Activated effector memory CD4-positive, alpha-beta T cell treated with Interleukin-2 at 50 U/mL for 16 hours (primary cell): ENCODE data around the gene TMEM186.
A peak's percentile ranks its signal among the peaks of the same experiment; 100 is the strongest.
"Not testable (repeated sequence)": the region's sequence is repeated elsewhere in the genome, so short reads cannot be mapped to it uniquely, and the experiment has no call there.

Source experiments
- DNase-seq: peaks from one replicate; pipeline ENCODE4 v3.0.0-alpha.2; 2020

TMEM186 gene, protein sequence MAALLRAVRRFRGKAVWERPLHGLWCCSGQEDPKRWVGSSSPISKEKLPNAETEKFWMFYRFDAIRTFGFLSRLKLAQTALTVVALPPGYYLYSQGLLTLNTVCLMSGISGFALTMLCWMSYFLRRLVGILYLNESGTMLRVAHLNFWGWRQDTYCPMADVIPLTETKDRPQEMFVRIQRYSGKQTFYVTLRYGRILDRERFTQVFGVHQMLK

GRCh38 chr16:8797364-8798173, at the start of gene TMEM186, which contains the start of gene PMM2:
Gene TMEM186, minus strand, starts transcription at chr16:8797639. Its CDS starts 25 bp downstream, at chr16:8797614.
Gene PMM2, plus strand, starts transcription at chr16:8797839. Its CDS starts 44 bp downstream, at chr16:8797883.
- peak; percentile 93 for DNase-seq

- DNase-seq: no peak
These were observed 49.7 kb upstream of the TMEM186 start for GRCh38 chr16:8847145-8847544.

- DNase-seq: no peak
These were observed 49.0 kb upstream of the TMEM186 start for GRCh38 chr16:8846401-8846932.

DNA sequence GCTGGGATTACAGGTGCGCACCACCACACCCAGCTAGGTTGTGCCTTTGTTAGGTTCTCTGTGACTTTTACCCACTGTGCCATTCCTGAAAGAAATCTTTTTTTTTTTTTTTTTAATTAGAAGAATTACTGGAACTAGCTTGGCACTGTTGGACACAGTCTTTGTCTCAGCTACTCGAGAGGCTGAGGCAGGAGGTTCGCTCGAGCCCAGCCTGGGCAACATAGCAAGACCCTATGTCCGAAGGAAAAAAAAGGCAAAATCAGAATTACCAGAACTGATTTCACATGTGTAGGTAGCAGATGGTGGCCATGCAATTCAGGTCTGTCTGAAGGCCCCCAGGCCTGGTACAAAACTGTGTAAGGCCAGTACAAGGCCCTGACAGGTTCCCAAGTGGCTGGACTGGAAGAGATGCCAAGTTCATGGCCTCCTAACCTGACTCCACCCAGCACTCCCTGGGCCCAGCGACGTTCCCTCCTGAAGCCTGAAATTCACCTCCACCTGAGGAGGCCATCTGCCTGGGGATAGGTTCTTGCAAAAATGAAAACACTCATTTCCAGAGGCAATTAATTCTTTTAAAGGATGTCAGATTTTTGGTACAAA, 48.4 kb upstream of the TMEM186 start:
- DNase-seq: no peak

DNA sequence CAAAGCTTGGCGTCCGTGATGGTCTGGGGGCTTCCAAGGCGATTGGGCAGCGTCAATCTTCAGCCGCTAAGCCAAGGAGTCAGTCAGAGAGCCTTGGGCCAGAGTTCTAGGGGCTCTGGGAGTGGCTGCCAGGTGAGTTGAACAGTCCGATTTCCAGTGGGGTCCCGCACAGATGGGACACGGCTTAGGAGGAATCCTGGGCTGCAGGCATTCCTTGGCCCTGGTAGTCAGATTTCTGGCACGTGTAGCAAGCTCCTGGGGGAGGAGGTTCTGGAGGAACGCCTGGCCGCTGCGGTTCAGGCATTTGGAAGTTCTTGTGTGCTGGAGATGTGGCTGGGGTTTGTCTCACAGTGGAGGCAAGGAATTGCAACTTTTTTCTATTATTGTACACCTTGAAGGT, 45.9 kb upstream of the TMEM186 start:
- not testable (repeated sequence) for DNase-seq

GRCh38 chr16:8842016-8842415, 44.6 kb upstream of the TMEM186 start:
- not testable (repeated sequence) for DNase-seq

DNA sequence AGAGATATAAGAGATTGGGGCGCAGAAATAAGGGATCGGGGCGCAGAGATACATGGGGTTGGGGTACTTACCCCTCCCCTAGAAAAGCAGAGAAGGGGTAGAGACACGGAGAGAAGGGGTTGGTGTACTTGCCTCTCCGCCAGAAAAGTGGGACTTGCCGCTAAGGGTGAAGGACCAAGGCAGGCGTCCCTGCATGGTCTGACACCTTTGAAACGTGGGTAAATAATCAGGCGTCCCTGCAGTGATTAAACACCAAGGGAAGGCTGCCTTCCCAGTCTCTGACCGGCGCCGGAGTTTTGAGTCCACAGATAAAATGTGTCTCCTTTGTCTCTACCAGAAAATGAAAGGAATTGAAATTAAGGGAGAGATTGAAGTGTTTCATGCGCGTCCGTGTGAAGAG, 40.2 kb upstream of the TMEM186 start:
- not testable (repeated sequence) for DNase-seq

- DNase-seq: not testable (repeated sequence)
These were observed 39.4 kb upstream of the TMEM186 start for GRCh38 chr16:8836797-8837196.

DNA sequence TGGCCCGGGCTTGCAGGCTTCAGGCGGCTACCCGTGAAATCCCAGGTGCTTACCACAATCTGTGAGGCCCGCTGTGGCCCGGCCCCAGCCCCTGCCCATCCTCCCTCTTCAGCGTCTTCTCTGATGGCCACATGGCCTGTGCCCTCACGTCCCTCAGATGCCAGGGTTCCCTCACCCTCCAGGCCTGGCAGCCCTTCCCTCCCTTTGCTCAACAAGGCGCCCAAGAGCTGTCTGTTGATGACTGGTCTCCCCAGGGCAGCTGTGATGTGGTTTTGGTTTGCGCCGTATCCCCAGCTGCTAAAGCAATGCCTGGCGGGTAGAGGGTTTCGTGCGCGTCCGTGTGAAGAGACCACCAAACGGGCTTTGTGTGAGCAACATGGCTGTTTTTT, 35.3 kb upstream of the TMEM186 start:
- no peak for DNase-seq

DNA sequence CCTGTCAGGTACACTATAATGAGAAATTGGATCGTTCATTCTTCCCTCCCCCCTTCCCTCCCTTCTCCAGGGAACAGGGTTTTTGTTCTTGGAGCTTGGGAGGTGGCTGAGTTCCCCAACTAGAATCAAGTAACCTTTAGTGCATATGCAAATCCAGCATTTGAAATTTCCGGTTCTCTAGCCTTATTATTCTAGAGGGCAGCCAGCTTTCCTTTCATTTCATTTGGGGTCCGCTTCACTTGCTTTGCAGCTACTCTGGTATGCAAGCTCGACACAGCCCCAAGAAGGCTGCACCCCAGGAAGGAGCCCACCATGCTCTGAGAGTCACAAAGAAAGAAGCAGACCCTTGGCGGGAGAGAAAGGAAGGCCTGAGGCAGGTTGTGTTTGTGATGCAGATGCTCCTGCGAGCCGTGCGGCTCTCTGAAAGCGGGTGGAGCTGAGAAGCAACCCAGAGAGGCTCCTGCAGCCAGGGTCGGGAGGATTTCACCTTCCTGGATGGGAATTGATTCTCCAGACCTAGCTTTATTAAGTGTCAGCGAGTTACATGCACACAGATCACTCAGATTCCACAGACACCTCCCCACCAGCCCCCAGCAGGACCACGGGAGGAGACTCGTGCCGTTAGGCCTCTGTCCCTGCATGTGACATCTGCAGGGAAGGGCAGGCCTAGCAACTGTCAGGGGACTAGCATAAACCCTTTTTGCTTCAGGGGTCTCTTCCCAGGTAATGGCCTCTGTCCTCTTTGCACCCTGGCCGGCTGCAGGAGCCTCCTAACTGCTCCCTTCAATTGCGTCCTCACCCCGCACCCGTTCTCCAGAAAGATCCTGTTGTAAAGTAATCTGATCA, 34.7 kb upstream of the TMEM186 start:
- no peak for DNase-seq

GRCh38 chr16:8831450-8831849, 34.0 kb upstream of the TMEM186 start:
- DNase-seq: no peak

GRCh38 chr16:8828541-8829165, 31.2 kb upstream of the TMEM186 start:
- DNase-seq: no peak

DNA sequence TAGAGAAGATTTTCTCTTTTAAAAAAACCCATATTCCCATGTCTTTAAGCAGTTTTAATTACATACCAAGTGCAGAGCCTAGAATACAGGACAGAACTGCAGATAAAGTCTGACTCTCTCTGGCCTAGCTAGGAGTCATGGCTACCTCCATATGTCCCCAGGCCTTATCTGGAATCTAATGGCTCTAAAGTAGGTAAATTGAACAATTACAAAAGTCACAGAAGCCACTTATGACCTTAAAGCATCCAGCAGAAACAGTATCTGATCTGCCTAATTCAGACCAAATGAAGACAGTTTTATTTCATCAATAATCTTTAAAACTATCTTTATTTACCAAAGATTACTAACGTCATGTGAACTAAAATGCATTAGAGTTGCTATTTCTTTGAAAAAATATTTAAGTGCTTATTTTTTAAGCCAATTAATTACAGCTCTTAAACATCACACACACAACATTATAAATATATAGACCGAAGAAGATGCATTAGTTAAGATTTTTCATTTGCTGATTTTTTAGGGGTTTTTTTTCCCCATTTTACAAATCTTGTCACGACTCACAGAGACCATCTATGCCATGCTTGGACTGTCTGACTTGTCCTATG, 28.9 kb upstream of the TMEM186 start:
- DNase-seq: no peak

- DNase-seq: no peak
These were observed 25.0 kb upstream of the TMEM186 start for GRCh38 chr16:8822403-8822802.

- no peak for DNase-seq
These were observed 22.1 kb upstream of the TMEM186 start for GRCh38 chr16:8819411-8820034.

- DNase-seq: no peak
These were observed 21.2 kb upstream of the TMEM186 start for GRCh38 chr16:8818504-8819270.

DNA sequence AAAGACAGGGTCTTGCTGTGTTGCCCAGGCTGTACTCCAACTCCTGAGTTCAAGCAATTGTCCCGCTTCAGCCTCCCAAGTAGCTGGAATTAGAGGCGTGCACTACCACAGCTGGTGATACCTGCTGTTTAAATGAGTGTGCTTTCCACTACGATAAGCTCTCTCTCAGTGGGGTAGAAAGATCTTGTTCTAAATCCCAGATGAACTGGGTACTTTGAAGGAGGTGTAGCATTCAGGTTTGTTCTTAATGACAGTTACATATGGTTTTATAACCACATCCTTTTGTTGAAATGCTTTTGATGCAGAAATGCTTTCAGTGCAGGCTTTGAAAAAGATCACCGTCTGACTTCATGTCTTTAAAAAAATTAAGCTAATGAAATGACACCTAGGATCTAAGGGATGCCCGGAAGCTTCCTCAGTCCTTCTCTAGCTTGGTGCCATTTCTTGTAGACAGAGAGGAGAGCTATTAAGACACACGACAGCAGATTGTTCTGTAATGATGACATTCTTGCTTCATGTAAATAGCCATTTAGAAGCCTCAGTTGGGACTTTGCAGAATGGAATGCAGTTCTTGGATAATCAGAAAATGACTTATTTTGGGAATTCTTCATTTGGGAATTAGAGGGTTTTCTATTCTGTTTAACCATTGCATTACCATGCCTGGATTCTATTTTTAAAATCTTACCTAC, 19.7 kb upstream of the TMEM186 start:
- no peak for DNase-seq

DNA sequence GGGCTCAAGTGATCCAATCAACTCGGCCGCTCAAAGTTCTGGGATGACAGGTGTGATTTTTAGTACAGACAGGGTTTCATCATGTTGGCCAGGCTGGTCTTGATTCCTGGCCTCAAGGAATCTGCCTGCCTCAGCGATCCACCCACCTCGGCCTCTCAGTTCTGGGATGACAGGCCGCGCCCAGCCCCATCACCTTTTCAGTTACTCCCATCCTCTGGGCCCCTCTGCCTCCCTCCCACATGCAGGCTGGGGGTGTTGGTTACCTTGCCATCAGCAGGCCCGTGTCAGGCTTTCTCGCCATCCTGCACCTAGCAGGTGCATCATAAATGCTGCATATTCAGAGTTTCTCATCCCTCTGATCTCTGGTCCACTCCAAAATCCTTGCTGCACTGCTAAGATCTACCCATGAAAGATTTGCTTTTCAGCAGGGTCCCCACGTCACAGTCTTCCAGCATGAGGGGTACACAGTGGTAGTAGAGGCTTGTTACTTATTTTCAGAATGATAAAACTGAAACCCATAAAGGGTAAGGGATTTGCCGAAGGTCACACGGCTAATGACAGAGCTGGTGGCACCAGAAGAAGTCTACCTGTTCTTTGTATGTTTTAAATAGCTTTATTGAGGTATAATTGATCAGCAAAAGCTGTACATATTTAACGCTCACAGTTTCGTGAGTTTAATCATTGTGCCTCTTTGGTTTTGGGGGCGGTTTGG, 16.8 kb upstream of the TMEM186 start:
- no peak for DNase-seq

- DNase-seq: no peak
These were observed 14.9 kb upstream of the TMEM186 start for GRCh38 chr16:8812162-8812843.
